GM23338 (cell line): ENCODE data around the gene CRYGD. TPM values are rescaled to one million over a fixed set of nuclear protein-coding genes. Genes with fewer than 3 reads are reported as not detected.

Source experiments
- ATAC-seq: fragments of 200-7000 bp; cut with Tn5 transposase; 3 replicates; pipeline ENCODE4 v1.9.1; 2020
- DNase-seq: peaks from one replicate; pipeline ENCODE4 v3.0.0-alpha.2; 2015; ENCODE audit warnings: low spot score
- H2AFZ ChIP-seq: fragments of 200-600 bp; sonication (generic); 2 replicates; pipeline ENCODE4 v1.8.0; 2016; ENCODE audit warnings: antibody characterized with exemption, mild to moderate bottlenecking, moderate library complexity
- H3F3A ChIP-seq: fragments of 200-600 bp; sonication (generic); replicated peaks from 2 replicates; pipeline ENCODE4 v1.8.0; 2017; ENCODE audit warnings: antibody characterized with exemption, mixed run types, low read depth
- H3K27ac ChIP-seq: fragments of 200-600 bp; sonication (generic); 2 replicates; pipeline ENCODE4 v1.6.1; 2016; ENCODE audit warnings: low read depth
- H3K27me3 ChIP-seq: fragments of 200-600 bp; sonication (generic); 2 replicates; pipeline ENCODE4 v1.8.0; 2016; ENCODE audit warnings: mild to moderate bottlenecking, mixed run types, moderate library complexity; ENCODE audit not compliant: insufficient read depth
- H3K36me3 ChIP-seq: fragments of 200-600 bp; sonication (generic); 2 replicates; pipeline ENCODE4 v1.8.0; 2016; ENCODE audit warnings: mild to moderate bottlenecking; ENCODE audit not compliant: insufficient read depth
- H3K4me1 ChIP-seq: fragments of 200-600 bp; sonication (generic); 2 replicates; pipeline ENCODE4 v1.8.0; 2016; ENCODE audit warnings: mild to moderate bottlenecking, moderate library complexity; ENCODE audit not compliant: insufficient read depth
- H3K4me2 ChIP-seq: fragments of 200-600 bp; sonication (generic); 2 replicates; pipeline ENCODE4 v1.7.1; 2017; ENCODE audit warnings: mixed run types
- H3K4me3 ChIP-seq: fragments of 200-600 bp; sonication (generic); 2 replicates; pipeline ENCODE4 v1.6.1; 2016; ENCODE audit warnings: mixed run types
- H3K79me2 ChIP-seq: fragments of 200-600 bp; sonication (generic); replicated peaks from 2 replicates; pipeline ENCODE4 v1.8.0; 2017; ENCODE audit warnings: mild to moderate bottlenecking; ENCODE audit not compliant: insufficient read depth
- H3K9me2 ChIP-seq: fragments of 200-600 bp; sonication (generic); 2 replicates; pipeline ENCODE4 v1.8.0; 2017; ENCODE audit not compliant: insufficient read depth
- H4K20me1 ChIP-seq: fragments of 200-600 bp; sonication (generic); replicated peaks from 2 replicates; pipeline ENCODE4 v1.8.0; 2017; ENCODE audit warnings: mild to moderate bottlenecking; ENCODE audit not compliant: insufficient read depth
- H3K27ac Mint-ChIP-seq: 2 replicates; pipeline ENCODE4 v1.8.0; 2020; ENCODE audit warnings: inconsistent platforms, mild to moderate bottlenecking, moderate library complexity, mixed read lengths
- H3K27me3 Mint-ChIP-seq: 3 replicates; pipeline ENCODE4 v1.8.0; 2022; ENCODE audit warnings: low read depth, mild to moderate bottlenecking, moderate library complexity, mixed read lengths, inconsistent platforms; ENCODE audit not compliant: insufficient read depth, poor library complexity
- H3K36me3 Mint-ChIP-seq: 3 replicates; pipeline ENCODE4 v1.8.0; 2021; ENCODE audit warnings: low read depth, mild to moderate bottlenecking, inconsistent platforms, moderate library complexity, mixed read lengths
- H3K4me1 Mint-ChIP-seq: 3 replicates; pipeline ENCODE4 v1.8.0; 2020; ENCODE audit warnings: mild to moderate bottlenecking, inconsistent platforms, mixed read lengths
- H3K4me3 Mint-ChIP-seq: 3 replicates; pipeline ENCODE4 v1.8.0; 2021; ENCODE audit warnings: moderate library complexity, mild to moderate bottlenecking, inconsistent platforms, mixed read lengths
- H3K9me3 Mint-ChIP-seq: 3 replicates; pipeline ENCODE4 v1.8.0; 2020; ENCODE audit warnings: moderate library complexity, mild to moderate bottlenecking, inconsistent platforms, mixed read lengths
- CREB1 ChIP-seq: fragments of 250-450 bp; sonication (Bioruptor Pico); IDR thresholded peaks from 2 replicates; pipeline ENCODE4 v1.5.0; 2020; ENCODE audit warnings: low read depth, mild to moderate bottlenecking, moderate library complexity
- EZH2 ChIP-seq: fragments of 200-600 bp; sonication (generic); IDR thresholded peaks from one replicate; pipeline ENCODE4 v1.8.0; 2017; ENCODE audit warnings: antibody characterized with exemption, mild to moderate bottlenecking, low read depth; ENCODE audit not compliant: unreplicated experiment
- EZH2phosphoT487 ChIP-seq: fragments of 200-600 bp; sonication (generic); IDR thresholded peaks from one replicate; pipeline ENCODE4 v1.8.1; 2018; ENCODE audit warnings: antibody characterized with exemption; ENCODE audit not compliant: unreplicated experiment
- JUNB ChIP-seq: IDR thresholded peaks from one replicate; pipeline ENCODE4 v1.6.1; 2016; ENCODE audit warnings: antibody characterized with exemption; ENCODE audit not compliant: unreplicated experiment
- NANOG ChIP-seq: IDR thresholded peaks from 2 replicates; pipeline ENCODE4 v1.6.1; 2016; ENCODE audit warnings: antibody characterized with exemption, borderline replicate concordance
- POLR2AphosphoS5 ChIP-seq: IDR thresholded peaks from 2 replicates; pipeline ENCODE4 v1.6.1; 2016; ENCODE audit warnings: antibody characterized with exemption, low read depth
- STAT1 ChIP-seq: IDR thresholded peaks from one replicate; pipeline ENCODE4 v1.6.1; 2016; ENCODE audit warnings: antibody characterized with exemption; ENCODE audit not compliant: unreplicated experiment
- ZNF114 ChIP-seq: fragments of 250-450 bp; sonication (Bioruptor Pico); IDR thresholded peaks from 2 replicates; pipeline ENCODE4 v1.5.0; 2020; ENCODE audit warnings: mild to moderate bottlenecking, moderate library complexity
- ZNF331 ChIP-seq: fragments of 250-450 bp; sonication (Bioruptor Pico); IDR thresholded peaks from 2 replicates; pipeline ENCODE4 v1.5.0; 2020; ENCODE audit warnings: low read depth, mild to moderate bottlenecking, moderate library complexity
- polyA plus RNA-seq: library from polyadenylated mRNA; unstranded; fragments of >200 nt; fragmentation: Nextera tagmentation; extraction: Ambion mirVana; gene quantifications from 2 replicates; pipeline ENCODE4 v1.2.1, GENCODE V29; 2016
- total RNA-seq: library from RNA; depleted of rRNA; stranded (reverse); fragments of >200 nt; shearing (Covaris generic); gene quantifications from 2 replicates; pipeline ENCODE4 v1.2.3, GENCODE V29; 2014
- TF ChIP-seq, protein P1 (sequence below): IDR thresholded peaks from 2 replicates; pipeline ENCODE4 v1.6.1; 2016; ENCODE audit warnings: antibody characterized with exemption
- TF ChIP-seq, protein P2 (sequence below): fragments of 250-450 bp; sonication (Bioruptor Pico); IDR thresholded peaks from 2 replicates; pipeline ENCODE4 v1.5.0; 2020; ENCODE audit warnings: mild to moderate bottlenecking, moderate library complexity
- TF ChIP-seq, protein P3 (sequence below), 2 experiments: fragments of 200-600 bp in 1 of 2; sonication (generic) in 1 of 2; conservative IDR thresholded peaks; 2 replicates each; pipeline versions ENCODE4 v1.5.1 to v1.6.1; 2016 to 2017; ENCODE audit warnings: antibody characterized with exemption in 2 of 2, low read depth in 2 of 2, mild to moderate bottlenecking in 2 of 2, moderate library complexity in 1 of 2
- TF ChIP-seq, protein P4 (sequence below): IDR thresholded peaks from one replicate; pipeline ENCODE4 v1.6.1; 2018; ENCODE audit warnings: antibody characterized with exemption; ENCODE audit not compliant: unreplicated experiment

Gene CRYGD
- total and polyA plus RNA-seq, 2 experiments from 2014 or later = 3.4 to 23.9 TPM

DNA sequence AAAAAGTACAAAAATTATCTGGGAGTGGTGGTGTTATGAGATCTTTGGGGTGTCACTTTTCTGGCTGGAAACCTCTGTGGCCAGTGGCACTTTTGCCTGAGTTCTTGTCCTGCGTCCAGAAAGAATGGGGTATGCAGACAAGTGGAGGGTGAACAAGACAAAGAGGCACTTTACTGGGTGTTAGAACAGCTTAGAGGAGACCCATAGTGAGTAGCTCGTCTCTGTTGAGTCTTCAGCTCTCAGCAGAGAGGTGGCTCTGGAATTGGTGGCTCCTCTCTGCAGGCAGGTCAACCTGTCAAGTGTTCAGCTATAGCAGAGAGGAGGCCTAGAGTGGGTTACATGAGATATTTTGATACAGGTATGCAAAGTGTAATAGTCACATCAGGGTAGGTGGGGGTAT is 26.1 kb downstream of the CRYGD start (continued):
- TF ChIP-seq CREB1 (CRISPR knock-in tag) = no peak

DNA sequence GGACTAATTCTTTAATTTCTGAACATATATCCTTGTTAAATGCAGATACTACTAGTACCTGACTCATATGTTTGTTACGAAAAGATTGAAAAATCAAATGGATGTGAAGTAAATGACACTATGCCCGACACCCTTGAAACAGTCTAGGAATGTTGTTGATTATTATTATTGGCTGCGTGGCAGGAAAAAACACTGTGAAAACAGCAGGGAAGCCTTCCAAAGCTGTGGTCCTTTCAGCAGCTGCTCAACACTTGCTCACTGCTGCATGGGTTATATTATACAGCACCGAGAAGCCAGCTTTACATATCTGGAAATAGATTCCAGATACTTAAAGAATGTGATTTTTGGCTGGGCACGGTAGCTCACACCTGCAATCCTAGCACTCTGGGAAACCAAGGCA is 26.5 kb downstream of the CRYGD start:
- Histone ChIP-seq H3K4me2 (no peak overlapping the region), H3K4me3 (no peak overlapping the region), H3K4me1 (peaks cover 10% of the 10 kb centered on the region), H2AFZ (no peak overlapping the region), H3F3A (no peaks in the 10 kb centered on the region), H3K27ac (no peak overlapping the region), H4K20me1 (no peaks in the 10 kb centered on the region), H3K9me2 (no peaks in the 10 kb centered on the region), H3K79me2 (no peaks in the 10 kb centered on the region), H3K36me3 (no peaks in the 10 kb centered on the region), H3K27me3 (no peaks in the 10 kb centered on the region)
- TF ChIP-seq STAT1 = no peak
- TF ChIP-seq EZH2phosphoT487 = no peak
- no peak for TF ChIP-seq CREB1 (CRISPR knock-in tag)
- TF ChIP-seq, protein P1, sequence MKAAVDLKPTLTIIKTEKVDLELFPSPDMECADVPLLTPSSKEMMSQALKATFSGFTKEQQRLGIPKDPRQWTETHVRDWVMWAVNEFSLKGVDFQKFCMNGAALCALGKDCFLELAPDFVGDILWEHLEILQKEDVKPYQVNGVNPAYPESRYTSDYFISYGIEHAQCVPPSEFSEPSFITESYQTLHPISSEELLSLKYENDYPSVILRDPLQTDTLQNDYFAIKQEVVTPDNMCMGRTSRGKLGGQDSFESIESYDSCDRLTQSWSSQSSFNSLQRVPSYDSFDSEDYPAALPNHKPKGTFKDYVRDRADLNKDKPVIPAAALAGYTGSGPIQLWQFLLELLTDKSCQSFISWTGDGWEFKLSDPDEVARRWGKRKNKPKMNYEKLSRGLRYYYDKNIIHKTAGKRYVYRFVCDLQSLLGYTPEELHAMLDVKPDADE = no peak
- no peak for TF ChIP-seq ZNF114 (CRISPR knock-in tag)
- no peak for TF ChIP-seq NANOG
- TF ChIP-seq, protein P2, sequence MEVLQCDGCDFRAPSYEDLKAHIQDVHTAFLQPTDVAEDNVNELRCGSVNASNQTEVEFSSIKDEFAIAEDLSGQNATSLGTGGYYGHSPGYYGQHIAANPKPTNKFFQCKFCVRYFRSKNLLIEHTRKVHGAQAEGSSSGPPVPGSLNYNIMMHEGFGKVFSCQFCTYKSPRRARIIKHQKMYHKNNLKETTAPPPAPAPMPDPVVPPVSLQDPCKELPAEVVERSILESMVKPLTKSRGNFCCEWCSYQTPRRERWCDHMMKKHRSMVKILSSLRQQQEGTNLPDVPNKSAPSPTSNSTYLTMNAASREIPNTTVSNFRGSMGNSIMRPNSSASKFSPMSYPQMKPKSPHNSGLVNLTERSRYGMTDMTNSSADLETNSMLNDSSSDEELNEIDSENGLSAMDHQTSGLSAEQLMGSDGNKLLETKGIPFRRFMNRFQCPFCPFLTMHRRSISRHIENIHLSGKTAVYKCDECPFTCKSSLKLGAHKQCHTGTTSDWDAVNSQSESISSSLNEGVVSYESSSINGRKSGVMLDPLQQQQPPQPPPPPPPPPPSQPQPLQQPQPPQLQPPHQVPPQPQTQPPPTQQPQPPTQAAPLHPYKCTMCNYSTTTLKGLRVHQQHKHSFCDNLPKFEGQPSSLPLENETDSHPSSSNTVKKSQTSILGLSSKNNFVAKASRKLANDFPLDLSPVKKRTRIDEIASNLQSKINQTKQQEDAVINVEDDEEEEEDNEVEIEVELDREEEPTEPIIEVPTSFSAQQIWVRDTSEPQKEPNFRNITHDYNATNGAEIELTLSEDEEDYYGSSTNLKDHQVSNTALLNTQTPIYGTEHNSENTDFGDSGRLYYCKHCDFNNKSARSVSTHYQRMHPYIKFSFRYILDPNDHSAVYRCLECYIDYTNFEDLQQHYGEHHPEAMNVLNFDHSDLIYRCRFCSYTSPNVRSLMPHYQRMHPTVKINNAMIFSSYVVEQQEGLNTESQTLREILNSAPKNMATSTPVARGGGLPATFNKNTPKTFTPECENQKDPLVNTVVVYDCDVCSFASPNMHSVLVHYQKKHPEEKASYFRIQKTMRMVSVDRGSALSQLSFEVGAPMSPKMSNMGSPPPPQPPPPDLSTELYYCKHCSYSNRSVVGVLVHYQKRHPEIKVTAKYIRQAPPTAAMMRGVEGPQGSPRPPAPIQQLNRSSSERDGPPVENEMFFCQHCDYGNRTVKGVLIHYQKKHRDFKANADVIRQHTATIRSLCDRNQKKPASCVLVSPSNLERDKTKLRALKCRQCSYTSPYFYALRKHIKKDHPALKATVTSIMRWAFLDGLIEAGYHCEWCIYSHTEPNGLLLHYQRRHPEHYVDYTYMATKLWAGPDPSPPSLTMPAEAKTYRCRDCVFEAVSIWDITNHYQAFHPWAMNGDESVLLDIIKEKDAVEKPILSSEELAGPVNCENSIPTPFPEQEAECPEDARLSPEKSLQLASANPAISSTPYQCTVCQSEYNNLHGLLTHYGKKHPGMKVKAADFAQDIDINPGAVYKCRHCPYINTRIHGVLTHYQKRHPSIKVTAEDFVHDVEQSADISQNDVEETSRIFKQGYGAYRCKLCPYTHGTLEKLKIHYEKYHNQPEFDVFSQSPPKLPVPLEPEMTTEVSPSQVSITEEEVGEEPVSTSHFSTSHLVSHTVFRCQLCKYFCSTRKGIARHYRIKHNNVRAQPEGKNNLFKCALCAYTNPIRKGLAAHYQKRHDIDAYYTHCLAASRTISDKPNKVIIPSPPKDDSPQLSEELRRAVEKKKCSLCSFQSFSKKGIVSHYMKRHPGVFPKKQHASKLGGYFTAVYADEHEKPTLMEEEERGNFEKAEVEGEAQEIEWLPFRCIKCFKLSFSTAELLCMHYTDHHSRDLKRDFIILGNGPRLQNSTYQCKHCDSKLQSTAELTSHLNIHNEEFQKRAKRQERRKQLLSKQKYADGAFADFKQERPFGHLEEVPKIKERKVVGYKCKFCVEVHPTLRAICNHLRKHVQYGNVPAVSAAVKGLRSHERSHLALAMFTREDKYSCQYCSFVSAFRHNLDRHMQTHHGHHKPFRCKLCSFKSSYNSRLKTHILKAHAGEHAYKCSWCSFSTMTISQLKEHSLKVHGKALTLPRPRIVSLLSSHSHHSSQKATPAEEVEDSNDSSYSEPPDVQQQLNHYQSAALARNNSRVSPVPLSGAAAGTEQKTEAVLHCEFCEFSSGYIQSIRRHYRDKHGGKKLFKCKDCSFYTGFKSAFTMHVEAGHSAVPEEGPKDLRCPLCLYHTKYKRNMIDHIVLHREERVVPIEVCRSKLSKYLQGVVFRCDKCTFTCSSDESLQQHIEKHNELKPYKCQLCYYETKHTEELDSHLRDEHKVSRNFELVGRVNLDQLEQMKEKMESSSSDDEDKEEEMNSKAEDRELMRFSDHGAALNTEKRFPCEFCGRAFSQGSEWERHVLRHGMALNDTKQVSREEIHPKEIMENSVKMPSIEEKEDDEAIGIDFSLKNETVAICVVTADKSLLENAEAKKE = no peak
- TF ChIP-seq, protein P3, sequence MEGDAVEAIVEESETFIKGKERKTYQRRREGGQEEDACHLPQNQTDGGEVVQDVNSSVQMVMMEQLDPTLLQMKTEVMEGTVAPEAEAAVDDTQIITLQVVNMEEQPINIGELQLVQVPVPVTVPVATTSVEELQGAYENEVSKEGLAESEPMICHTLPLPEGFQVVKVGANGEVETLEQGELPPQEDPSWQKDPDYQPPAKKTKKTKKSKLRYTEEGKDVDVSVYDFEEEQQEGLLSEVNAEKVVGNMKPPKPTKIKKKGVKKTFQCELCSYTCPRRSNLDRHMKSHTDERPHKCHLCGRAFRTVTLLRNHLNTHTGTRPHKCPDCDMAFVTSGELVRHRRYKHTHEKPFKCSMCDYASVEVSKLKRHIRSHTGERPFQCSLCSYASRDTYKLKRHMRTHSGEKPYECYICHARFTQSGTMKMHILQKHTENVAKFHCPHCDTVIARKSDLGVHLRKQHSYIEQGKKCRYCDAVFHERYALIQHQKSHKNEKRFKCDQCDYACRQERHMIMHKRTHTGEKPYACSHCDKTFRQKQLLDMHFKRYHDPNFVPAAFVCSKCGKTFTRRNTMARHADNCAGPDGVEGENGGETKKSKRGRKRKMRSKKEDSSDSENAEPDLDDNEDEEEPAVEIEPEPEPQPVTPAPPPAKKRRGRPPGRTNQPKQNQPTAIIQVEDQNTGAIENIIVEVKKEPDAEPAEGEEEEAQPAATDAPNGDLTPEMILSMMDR (conservative IDR thresholded peaks at IDR 0.05; ENCODE audit: low read depth in 2 of 2) = no peak
- TF ChIP-seq ZNF331 (CRISPR knock-in tag) = no peak
- no peak for TF ChIP-seq EZH2
- TF ChIP-seq, protein P4, sequence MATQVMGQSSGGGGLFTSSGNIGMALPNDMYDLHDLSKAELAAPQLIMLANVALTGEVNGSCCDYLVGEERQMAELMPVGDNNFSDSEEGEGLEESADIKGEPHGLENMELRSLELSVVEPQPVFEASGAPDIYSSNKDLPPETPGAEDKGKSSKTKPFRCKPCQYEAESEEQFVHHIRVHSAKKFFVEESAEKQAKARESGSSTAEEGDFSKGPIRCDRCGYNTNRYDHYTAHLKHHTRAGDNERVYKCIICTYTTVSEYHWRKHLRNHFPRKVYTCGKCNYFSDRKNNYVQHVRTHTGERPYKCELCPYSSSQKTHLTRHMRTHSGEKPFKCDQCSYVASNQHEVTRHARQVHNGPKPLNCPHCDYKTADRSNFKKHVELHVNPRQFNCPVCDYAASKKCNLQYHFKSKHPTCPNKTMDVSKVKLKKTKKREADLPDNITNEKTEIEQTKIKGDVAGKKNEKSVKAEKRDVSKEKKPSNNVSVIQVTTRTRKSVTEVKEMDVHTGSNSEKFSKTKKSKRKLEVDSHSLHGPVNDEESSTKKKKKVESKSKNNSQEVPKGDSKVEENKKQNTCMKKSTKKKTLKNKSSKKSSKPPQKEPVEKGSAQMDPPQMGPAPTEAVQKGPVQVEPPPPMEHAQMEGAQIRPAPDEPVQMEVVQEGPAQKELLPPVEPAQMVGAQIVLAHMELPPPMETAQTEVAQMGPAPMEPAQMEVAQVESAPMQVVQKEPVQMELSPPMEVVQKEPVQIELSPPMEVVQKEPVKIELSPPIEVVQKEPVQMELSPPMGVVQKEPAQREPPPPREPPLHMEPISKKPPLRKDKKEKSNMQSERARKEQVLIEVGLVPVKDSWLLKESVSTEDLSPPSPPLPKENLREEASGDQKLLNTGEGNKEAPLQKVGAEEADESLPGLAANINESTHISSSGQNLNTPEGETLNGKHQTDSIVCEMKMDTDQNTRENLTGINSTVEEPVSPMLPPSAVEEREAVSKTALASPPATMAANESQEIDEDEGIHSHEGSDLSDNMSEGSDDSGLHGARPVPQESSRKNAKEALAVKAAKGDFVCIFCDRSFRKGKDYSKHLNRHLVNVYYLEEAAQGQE = no peak
- TF ChIP-seq POLR2AphosphoS5 = no peak
- TF ChIP-seq JUNB = no peak
- H3K27me3 Mint-ChIP-seq = peaks cover 3% of the 10 kb centered on the region
- H3K9me3 Mint-ChIP-seq = no peaks in the 10 kb centered on the region
- no peak overlapping the region for H3K4me3 Mint-ChIP-seq
- no peak for ATAC-seq
- no peaks in the 10 kb centered on the region for H3K36me3 Mint-ChIP-seq
- H3K4me1 Mint-ChIP-seq = peaks cover 8% of the 10 kb centered on the region
- H3K27ac Mint-ChIP-seq = no peak overlapping the region
- DNase-seq = no peak
